GM12864 (cell line): ENCODE results near the gene KRCC1.

Experiments used
- DNase-seq: peaks from one replicate; pipeline ENCODE4 v3.0.0-alpha.2; 2011; ENCODE audit warnings: low read depth
- H3K4me3 ChIP-seq: 2 replicates; pipeline ENCODE4 v1.5.1; 2011; ENCODE audit warnings: mild to moderate bottlenecking, low read depth, low read length, control low read depth
- CTCF ChIP-seq: IDR thresholded peaks from 2 replicates; pipeline ENCODE4 v1.5.1; 2011; ENCODE audit warnings: low read depth, mild to moderate bottlenecking, moderate library complexity, low read length, control low read depth, inconsistent platforms; ENCODE audit errors: missing control alignments

Gene KRCC1

DNA sequence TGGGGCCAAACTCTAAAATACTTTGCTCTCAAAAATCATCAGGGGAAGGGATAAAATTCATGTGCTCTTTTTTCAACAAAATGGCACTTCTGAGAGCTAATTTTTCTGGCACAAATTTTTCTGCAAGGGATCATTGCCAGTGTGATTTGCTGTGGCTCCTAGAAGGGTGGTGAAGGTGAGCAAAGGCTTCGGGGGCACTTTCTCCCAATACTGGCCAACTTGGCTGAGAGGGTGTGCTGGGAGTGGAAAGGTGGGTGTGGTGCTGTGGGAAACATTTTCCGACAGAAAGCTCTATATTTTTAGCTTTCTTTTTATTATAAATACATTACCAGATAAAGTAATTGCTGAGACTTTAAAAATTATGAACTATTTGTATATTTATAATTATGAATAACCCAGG is 12.5 kb upstream of the KRCC1 start:
- no peak for DNase-seq
- H3K4me3 ChIP-seq, result no peak overlapping the region
- no peak for TF ChIP-seq CTCF

DNA sequence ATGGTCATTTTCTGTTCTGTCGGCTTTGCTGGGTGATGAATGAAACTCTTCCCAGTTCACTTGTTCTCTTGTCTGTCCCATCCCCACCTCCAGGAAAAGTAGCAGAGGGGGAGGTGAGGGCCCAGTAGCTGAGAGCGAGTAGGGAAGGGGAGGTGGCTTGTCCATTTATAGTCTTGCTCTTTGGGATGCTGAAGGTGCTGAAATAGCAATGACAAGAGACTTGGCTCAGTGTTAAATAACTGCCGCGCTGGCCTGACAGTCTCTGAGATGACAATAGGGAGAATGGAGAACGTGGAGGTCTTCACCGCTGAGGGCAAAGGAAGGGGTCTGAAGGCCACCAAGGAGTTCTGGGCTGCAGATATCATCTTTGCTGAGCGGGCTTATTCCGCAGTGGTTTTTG is 12.0 kb upstream of the KRCC1 start, which contains the start of gene SMYD1:
Gene SMYD1, plus strand, starts transcription at position 228 of the 400 bp plus-strand sequence. Its CDS starts 40 bp downstream, at position 268.
- H3K4me3 ChIP-seq, result no peak within 1 kb of the TSS
- no peak for DNase-seq

GRCh38 chr2:88067189-88067588 is 11.6 kb upstream of the KRCC1 start:
- no peak overlapping the region for H3K4me3 ChIP-seq
- DNase-seq, result no peak
- no peak for TF ChIP-seq CTCF

More for the DNA sequence above, 12.0 kb upstream of the KRCC1 start, which contains the start of gene SMYD1:
- TF ChIP-seq CTCF, result no peak

DNA sequence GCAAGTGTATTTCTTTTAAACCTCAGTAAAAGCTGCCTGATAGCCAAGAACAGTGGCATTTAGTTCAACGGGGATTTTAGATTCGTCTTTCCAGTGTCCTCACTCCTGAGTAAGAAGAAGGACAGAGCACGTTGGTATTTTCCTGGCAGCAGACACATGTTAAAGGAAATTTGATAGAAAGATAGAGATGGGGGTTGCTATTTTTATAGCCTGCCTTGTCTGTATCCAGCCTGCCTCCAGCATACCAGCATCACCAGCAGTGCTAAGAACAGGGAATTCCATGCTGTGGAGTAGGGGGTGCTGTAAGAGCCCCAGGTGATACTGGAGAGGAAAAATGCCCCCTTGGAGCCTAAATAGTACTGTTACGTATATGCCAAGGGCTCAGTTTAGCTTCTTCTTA is 11.0 kb upstream of the KRCC1 start:
- no peak for DNase-seq
- TF ChIP-seq CTCF, result no peak
- H3K4me3 ChIP-seq, result no peak overlapping the region

DNA sequence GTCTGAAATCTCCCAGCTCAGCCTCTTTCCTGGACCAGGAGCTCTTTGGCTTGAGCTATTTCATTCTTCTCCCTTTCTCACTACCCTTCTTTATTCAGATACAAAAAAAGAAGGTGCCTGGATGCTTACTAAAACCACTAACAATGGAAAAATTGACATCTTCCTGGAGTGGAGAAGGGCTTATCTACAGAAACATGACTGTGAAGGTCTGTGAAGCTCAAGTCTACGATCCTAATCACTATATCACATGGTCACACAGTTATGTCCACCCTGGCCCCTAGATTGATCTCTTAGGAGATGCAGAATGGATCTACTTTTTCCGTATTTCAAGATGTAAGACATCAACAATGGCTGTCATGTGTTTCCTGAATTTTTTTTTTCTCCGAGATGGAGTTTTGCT is 5.7 kb upstream of the KRCC1 start:
- H3K4me3 ChIP-seq, result no peak overlapping the region
- no peak for TF ChIP-seq CTCF
- DNase-seq, result no peak

DNA sequence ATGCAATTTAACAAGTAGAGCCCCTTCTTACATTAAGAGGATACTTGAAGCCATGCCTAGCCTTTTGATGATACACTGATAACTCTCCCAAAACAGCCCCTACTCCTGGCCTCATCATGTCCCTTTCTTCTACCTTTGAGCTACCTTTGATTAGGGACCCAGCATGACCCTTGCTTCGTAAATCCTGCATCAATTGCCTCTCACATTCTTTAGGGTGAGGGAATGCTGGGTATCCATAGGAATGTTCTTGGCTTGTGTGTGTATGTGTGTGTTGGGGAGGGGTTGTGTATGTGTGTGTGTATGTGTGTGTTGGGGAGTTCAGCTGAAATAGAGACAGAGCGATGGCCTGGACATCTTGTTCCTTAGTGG is 5.3 kb upstream of the KRCC1 start:
- no peak for DNase-seq
- TF ChIP-seq CTCF, result no peak
- H3K4me3 ChIP-seq, result no peak overlapping the region

DNA sequence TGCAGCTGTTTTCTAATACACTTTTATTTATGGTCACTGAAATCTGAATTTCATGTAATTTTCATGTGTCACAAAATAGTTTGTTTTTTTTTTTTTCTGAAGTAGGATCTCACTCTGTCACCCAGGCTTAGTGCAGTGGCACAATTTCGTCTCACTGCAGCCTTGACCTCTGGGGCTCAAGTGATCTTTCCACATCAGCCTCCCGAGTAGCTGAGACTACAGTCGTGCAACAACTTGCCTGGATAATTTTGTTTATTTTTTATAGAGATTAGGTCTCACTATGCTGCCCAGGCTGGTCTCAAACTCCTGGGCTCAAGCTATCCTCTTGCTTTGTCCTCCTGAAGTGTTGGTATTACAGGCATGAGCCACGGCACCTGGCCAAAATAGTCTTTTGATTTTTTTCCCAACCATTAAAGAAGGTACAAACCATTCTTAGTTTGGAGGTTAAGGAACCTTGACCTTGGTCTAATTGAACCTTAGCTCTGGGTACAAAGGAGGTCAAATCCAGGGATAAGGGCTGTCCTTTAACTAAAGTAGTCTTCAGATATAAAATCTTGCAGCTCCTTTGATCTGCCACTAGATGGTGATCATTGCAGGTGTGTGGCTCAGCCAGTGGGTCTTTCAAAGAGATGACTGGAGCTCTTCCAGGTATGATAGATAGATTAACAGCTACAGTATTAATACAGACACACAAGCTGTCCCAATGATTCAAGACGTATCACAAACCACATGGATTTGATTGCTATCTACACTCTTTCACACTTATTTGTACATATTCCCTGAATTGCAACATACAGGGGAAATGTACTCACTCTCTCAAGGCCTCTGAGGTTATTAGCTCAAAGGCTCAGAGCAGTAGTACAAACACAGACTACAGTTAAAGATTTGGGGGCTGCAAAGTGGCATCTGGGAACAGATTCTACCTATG is 4.7 kb upstream of the KRCC1 start:
- no peak overlapping the region for H3K4me3 ChIP-seq
- TF ChIP-seq CTCF, result peak; percentile 77
- no peak for DNase-seq
